Parathyroid adenoma (tissue), 2 donors: ENCODE data around the gene CEMIP.
A peak's percentile ranks its signal among the peaks of the same experiment; 100 is the strongest.

Experiments used
- H2AFZ ChIP-seq: fragments of 300-600 bp; sonication (generic); one replicate; pipeline ENCODE4 v1.7.0; 2017; ENCODE audit warnings: antibody characterized with exemption, mild to moderate bottlenecking
- H3K27ac ChIP-seq: fragments of 300-600 bp; sonication (generic); one replicate; pipeline ENCODE4 v1.7.0; 2017
- H3K27me3 ChIP-seq: fragments of 300-600 bp; sonication (generic); one replicate; pipeline ENCODE4 v1.7.0; 2017; ENCODE audit warnings: low read length; ENCODE audit not compliant: control insufficient read depth, insufficient read depth
- H3K36me3 ChIP-seq: fragments of 300-600 bp; sonication (generic); one replicate; pipeline ENCODE4 v1.7.0; 2017; ENCODE audit warnings: low read length; ENCODE audit not compliant: control insufficient read depth, insufficient read depth
- H3K4me1 ChIP-seq: fragments of 300-600 bp; sonication (generic); one replicate; pipeline ENCODE4 v1.7.0; 2017; ENCODE audit warnings: control low read depth
- H3K4me2 ChIP-seq: fragments of 300-600 bp; sonication (generic); one replicate; pipeline ENCODE4 v1.7.0; 2017; ENCODE audit warnings: low read length
- H3K4me3 ChIP-seq: fragments of 300-600 bp; sonication (generic); one replicate; pipeline ENCODE4 v1.7.0; 2017; ENCODE audit warnings: low read depth, low read length
- H3K79me2 ChIP-seq: fragments of 300-600 bp; sonication (generic); one replicate; pipeline ENCODE4 v1.7.0; 2017; ENCODE audit warnings: control low read depth
- H3K9ac ChIP-seq: fragments of 300-600 bp; sonication (generic); one replicate; pipeline ENCODE4 v1.7.0; 2017; ENCODE audit warnings: mild to moderate bottlenecking
- H3K9me3 ChIP-seq: fragments of 300-600 bp; sonication (generic); one replicate; pipeline ENCODE4 v1.7.0; 2017; ENCODE audit warnings: low read length; ENCODE audit not compliant: control insufficient read depth
- CTCF ChIP-seq: fragments of 300-600 bp; sonication (generic); IDR thresholded peaks from one replicate; pipeline ENCODE4 v1.7.0; 2017; ENCODE audit warnings: antibody characterized with exemption, mild to moderate bottlenecking
- donor health status: primary hyperparathyroidism.

CEMIP gene

GRCh38 chr15:80967451-80967850 is 188.3 kb downstream of the CEMIP start:
- Histone ChIP-seq H3K4me2 (no peak overlapping the region), H3K79me2 (peaks cover 2% of the 10 kb centered on the region), H3K4me3 (no peak overlapping the region), H3K9me3 (no peaks in the 10 kb centered on the region), H3K27ac (no peak overlapping the region), H2AFZ (no peak overlapping the region), H3K9ac (no peak overlapping the region), H3K36me3 (no peaks in the 10 kb centered on the region), H3K27me3 (no peaks in the 10 kb centered on the region), H3K4me1 (no peaks in the 10 kb centered on the region)
- TF ChIP-seq CTCF: no peak

- Histone ChIP-seq H3K79me2 (peaks cover 2% of the 10 kb centered on the region), H3K9ac (no peak overlapping the region), H2AFZ (no peak overlapping the region), H3K27me3 (no peaks in the 10 kb centered on the region), H3K36me3 (no peaks in the 10 kb centered on the region), H3K4me1 (no peaks in the 10 kb centered on the region), H3K9me3 (no peaks in the 10 kb centered on the region), H3K27ac (no peak overlapping the region), H3K4me2 (no peak overlapping the region), H3K4me3 (no peak overlapping the region)
- TF ChIP-seq CTCF: no peak
Observed at GRCh38 chr15:80967991-80968510, 188.9 kb downstream of the CEMIP start.

GRCh38 chr15:80969316-80969715 is 190.1 kb downstream of the CEMIP start:
- Histone ChIP-seq H3K9ac (no peak overlapping the region), H3K36me3 (no peaks in the 10 kb centered on the region), H3K79me2 (peaks cover 2% of the 10 kb centered on the region), H3K9me3 (no peaks in the 10 kb centered on the region), H2AFZ (no peak overlapping the region), H3K4me2 (no peak overlapping the region), H3K27ac (no peak overlapping the region), H3K4me3 (no peak overlapping the region), H3K4me1 (no peaks in the 10 kb centered on the region), H3K27me3 (no peaks in the 10 kb centered on the region)
- TF ChIP-seq CTCF: no peak

GRCh38 chr15:80970018-80970657 is 191.0 kb downstream of the CEMIP start:
- Histone ChIP-seq H3K27ac (no peak overlapping the region), H3K9me3 (no peaks in the 10 kb centered on the region), H3K79me2 (peaks cover 2% of the 10 kb centered on the region), H3K9ac (no peak overlapping the region), H3K4me3 (no peak overlapping the region), H3K4me1 (no peaks in the 10 kb centered on the region), H2AFZ (no peak overlapping the region), H3K36me3 (no peaks in the 10 kb centered on the region), H3K27me3 (no peaks in the 10 kb centered on the region), H3K4me2 (no peak overlapping the region)
- peak; percentile 70 for TF ChIP-seq CTCF

GRCh38 chr15:80970658-80971057 is 191.5 kb downstream of the CEMIP start:
- no peak overlapping the region for H2AFZ ChIP-seq
- TF ChIP-seq CTCF: no peak
- H3K4me2 ChIP-seq: no peak overlapping the region
- H3K4me3 ChIP-seq: no peak overlapping the region
- H3K79me2 ChIP-seq: peaks cover 2% of the 10 kb centered on the region
- H3K9ac ChIP-seq: no peak overlapping the region
- H3K9me3 ChIP-seq: no peaks in the 10 kb centered on the region
- no peak overlapping the region for H3K27ac ChIP-seq
- H3K27me3 ChIP-seq: no peaks in the 10 kb centered on the region
- H3K36me3 ChIP-seq: no peaks in the 10 kb centered on the region
- H3K4me1 ChIP-seq: no peaks in the 10 kb centered on the region
